ENCODE measurements around the gene FLNB.

GRCh38 chr3:58104712-58105111 is 96.5 kb downstream of the FLNB start:
- TF ChIP-seq CTCF (IDR thresholded peaks at IDR 0.05) (no peak), POLR2AphosphoS5 (IDR thresholded peaks at IDR 0.05; ENCODE audit: low read depth, low read length) (no peak), SIN3A (IDR thresholded peaks at IDR 0.05; ENCODE audit: borderline replicate concordance, insufficient read depth, low read depth, low read length) (no peak), REST (IDR thresholded peaks at IDR 0.05; ENCODE audit: insufficient read depth in 1 of 2, low read depth in 2 of 2, low read length in 1 of 2) (no peak), TCF7L2 (IDR thresholded peaks at IDR 0.05; ENCODE audit: low read depth, low read length) (no peak)

Data from Panc1 (cell line).